Measurements from ENCODE around the gene PPP1R14C. TPM values are rescaled to one million over a fixed set of nuclear protein-coding genes. Genes with fewer than 3 reads are reported as not detected.

The PPP1R14C gene
- total RNA-seq, 1 experiment from 2014 or later, result 12.1 TPM

DNA sequence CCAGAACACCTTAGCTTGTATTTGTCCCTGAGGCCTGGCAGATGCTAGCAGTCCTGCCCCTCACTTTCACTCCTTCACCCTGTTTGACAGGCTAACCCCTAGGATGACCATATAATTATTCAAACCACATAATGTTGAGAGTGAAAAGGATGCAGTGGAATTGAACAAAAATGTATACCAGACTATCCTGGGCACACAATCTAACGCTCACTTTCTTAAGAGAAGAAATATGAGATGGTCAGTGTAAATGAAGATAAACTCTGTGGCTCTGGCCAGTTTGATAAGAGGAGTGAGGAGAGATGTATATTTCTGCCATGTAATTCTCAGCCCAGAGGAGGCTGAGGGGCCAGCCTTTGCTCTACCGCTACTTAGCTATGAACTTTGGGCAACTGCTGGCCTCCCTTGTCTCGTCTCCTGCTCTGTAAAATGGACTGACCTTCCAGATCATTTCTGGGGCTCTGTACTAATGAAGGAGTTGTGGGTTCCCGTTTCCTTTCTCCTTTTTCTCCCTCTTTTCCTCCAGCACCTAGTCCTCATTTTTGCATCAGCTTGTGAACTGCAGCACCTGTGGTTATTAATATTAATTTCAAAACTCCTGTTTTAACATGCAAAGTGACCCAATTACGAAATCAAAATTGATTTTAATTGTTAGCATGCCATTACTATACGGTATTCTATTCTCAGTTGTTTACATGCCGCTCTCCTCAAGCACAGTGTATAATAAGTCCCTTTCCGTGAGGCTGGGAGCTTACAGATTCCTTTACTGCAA is 133.5 kb downstream of the PPP1R14C start:
- H3K4me3 ChIP-seq, result no peak overlapping the region
- TF ChIP-seq, protein P1, sequence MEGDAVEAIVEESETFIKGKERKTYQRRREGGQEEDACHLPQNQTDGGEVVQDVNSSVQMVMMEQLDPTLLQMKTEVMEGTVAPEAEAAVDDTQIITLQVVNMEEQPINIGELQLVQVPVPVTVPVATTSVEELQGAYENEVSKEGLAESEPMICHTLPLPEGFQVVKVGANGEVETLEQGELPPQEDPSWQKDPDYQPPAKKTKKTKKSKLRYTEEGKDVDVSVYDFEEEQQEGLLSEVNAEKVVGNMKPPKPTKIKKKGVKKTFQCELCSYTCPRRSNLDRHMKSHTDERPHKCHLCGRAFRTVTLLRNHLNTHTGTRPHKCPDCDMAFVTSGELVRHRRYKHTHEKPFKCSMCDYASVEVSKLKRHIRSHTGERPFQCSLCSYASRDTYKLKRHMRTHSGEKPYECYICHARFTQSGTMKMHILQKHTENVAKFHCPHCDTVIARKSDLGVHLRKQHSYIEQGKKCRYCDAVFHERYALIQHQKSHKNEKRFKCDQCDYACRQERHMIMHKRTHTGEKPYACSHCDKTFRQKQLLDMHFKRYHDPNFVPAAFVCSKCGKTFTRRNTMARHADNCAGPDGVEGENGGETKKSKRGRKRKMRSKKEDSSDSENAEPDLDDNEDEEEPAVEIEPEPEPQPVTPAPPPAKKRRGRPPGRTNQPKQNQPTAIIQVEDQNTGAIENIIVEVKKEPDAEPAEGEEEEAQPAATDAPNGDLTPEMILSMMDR (conservative IDR thresholded peaks at IDR 0.05), result no peak
- no peaks in the 10 kb centered on the region for H4K20me1 ChIP-seq (ENCODE audit: insufficient read depth)
- H3K9me3 ChIP-seq (ENCODE audit: insufficient read depth, low read depth), result no peaks in the 10 kb centered on the region
- POLR2A ChIA-PET (ENCODE audit: unreplicated experiment), result interaction anchor here (0.7 kb wide), 1 partner anchor 585 kb away, joined by 3 read pairs; no protein-coding TSS in a partner anchor
- no peaks in the 10 kb centered on the region for H3K36me3 ChIP-seq (ENCODE audit: low read depth)
- CTCF ChIA-PET, result interaction anchor here (0.6 kb wide), 1 partner anchor 129 kb away, joined by 10 read pairs; no protein-coding TSS in a partner anchor
- DNase-seq, result no peak
- H3F3A ChIP-seq (ENCODE audit: insufficient read depth, low read depth), result no peaks in the 10 kb centered on the region
- H3K4me2 ChIP-seq, result no peak overlapping the region
- H3K9me2 ChIP-seq (ENCODE audit: insufficient read depth), result no peaks in the 10 kb centered on the region
- BruUV-seq (replicated peaks), result no TSS peak
- no peak overlapping the region for H2AFZ ChIP-seq
- no peaks in the 10 kb centered on the region for H3K4me1 ChIP-seq (replicated peaks; ENCODE audit: insufficient read depth)
- intact Hi-C loops (cut with micrococcal nuclease; ENCODE audit: unreplicated experiment), result no loop called here
- H3K27me3 ChIP-seq (ENCODE audit: insufficient read depth, low read depth), result no peaks in the 10 kb centered on the region
- no peaks in the 10 kb centered on the region for H3K79me2 ChIP-seq (ENCODE audit: low read depth)
- no peak overlapping the region for H3K27ac ChIP-seq

DNA sequence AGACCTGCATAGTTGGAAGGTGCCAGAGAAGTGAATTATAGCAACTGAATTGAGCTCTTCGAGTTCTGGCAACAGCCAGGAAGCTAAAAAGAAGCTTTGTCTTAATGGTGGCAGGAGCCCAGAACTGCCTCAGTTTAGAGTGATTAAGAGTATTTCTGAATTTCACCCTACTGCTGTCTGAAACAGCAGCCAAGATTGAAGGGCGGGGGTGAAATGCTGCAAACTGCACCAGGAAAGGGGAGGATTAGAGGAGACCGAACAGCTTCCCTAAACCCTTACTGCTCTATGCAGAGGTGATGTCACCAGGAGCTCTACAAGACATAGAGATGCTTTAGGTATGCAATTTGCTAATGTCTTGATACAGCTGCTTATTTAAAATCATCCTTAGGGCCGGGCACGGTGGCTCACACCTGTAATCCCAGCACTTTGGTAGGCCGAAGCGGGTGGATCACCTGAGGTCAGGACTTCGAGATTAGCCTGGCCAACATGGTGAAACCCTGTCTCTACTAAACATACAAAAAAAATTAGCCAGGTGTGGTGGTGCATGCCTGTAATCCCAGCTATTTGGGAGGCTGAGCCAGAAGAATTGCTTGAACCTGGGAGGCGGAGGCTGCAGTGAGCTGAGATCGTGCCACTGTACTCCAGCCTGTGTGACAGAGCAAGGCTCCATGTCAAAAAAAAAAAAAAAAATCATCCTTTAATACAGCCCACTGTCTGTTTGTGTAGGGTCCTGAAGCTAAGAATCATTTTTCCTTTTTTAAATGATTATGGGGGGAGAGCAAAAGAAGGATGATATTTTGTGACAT is 134.3 kb downstream of the PPP1R14C start:
- Histone ChIP-seq H3F3A (ENCODE audit: insufficient read depth, low read depth) (no peaks in the 10 kb centered on the region), H3K4me2 (no peak overlapping the region), H3K4me1 (replicated peaks; ENCODE audit: insufficient read depth) (no peaks in the 10 kb centered on the region), H3K79me2 (ENCODE audit: low read depth) (no peaks in the 10 kb centered on the region), H3K9me3 (ENCODE audit: insufficient read depth, low read depth) (no peaks in the 10 kb centered on the region), H2AFZ (no peak overlapping the region), H4K20me1 (ENCODE audit: insufficient read depth) (no peaks in the 10 kb centered on the region), H3K9me2 (ENCODE audit: insufficient read depth) (no peaks in the 10 kb centered on the region), H3K36me3 (ENCODE audit: low read depth) (no peaks in the 10 kb centered on the region), H3K27me3 (ENCODE audit: insufficient read depth, low read depth) (no peaks in the 10 kb centered on the region), H3K27ac (no peak overlapping the region), H3K4me3 (no peak overlapping the region)
- BruUV-seq (replicated peaks), result no TSS peak
- ChIA-PET CTCF (no interaction called here), POLR2A (ENCODE audit: unreplicated experiment) (no interaction called here)
- no peak for DNase-seq
- TF ChIP-seq, protein P1 (conservative IDR thresholded peaks at IDR 0.05), result no peak
- TF ChIP-seq EZH2 (IDR thresholded peaks at IDR 0.05; ENCODE audit: low read depth), result no peak
- intact Hi-C loops (cut with micrococcal nuclease; ENCODE audit: unreplicated experiment), result no loop called here

DNA sequence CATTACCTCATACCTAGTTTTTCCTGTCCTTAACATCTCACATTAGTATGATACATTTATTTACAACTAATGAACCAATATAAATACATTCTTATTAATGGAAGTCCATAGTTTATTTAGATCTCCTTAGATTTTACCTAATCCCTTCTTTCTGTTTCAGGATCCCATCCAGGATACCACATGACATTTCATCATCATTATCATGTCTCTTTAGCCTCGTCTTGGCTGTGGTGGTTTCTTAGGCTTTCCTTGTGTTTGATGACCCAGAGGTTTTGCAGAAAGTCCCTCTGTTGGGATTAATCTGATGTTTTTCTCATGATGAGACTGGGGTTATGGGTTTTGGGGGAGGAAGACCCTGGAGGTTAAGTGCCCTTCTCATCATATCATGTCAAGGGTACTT is 136.7 kb downstream of the PPP1R14C start:
- ChIA-PET POLR2A (ENCODE audit: unreplicated experiment) (no interaction called here), CTCF (no interaction called here)
- Histone ChIP-seq H3K9me3 (ENCODE audit: insufficient read depth, low read depth) (no peaks in the 10 kb centered on the region; the same call in 1 of the 2 replicates), H3K4me3 (no peak overlapping the region), H2AFZ (no peak overlapping the region), H3K79me2 (ENCODE audit: low read depth) (no peaks in the 10 kb centered on the region), H3K4me1 (replicated peaks; ENCODE audit: insufficient read depth) (no peaks in the 10 kb centered on the region), H3K9me2 (ENCODE audit: insufficient read depth) (no peaks in the 10 kb centered on the region), H3K36me3 (ENCODE audit: low read depth) (no peaks in the 10 kb centered on the region), H3K4me2 (no peak overlapping the region), H3F3A (ENCODE audit: insufficient read depth, low read depth) (no peaks in the 10 kb centered on the region), H3K27me3 (ENCODE audit: insufficient read depth, low read depth) (no peaks in the 10 kb centered on the region), H4K20me1 (ENCODE audit: insufficient read depth) (no peaks in the 10 kb centered on the region), H3K27ac (no peak overlapping the region)
- no TSS peak for BruUV-seq (replicated peaks)
- intact Hi-C loops (cut with micrococcal nuclease; ENCODE audit: unreplicated experiment), result no loop called here
- DNase-seq, result no peak
- TF ChIP-seq, protein P1 (conservative IDR thresholded peaks at IDR 0.05), result no peak
- no peak for TF ChIP-seq EZH2 (IDR thresholded peaks at IDR 0.05; ENCODE audit: low read depth)

Data from PC-9 (cell line).